K562 (cell line): Measurements from ENCODE around the gene ASB13. TPM values are rescaled to one million over a fixed set of nuclear protein-coding genes. Genes with fewer than 3 reads are reported as not detected.

Experiments used
- ATAC-seq: fragments of 200-7000 bp; cut with Tn5 transposase; 3 replicates; pipeline ENCODE4 v1.9.1; 2020; ENCODE audit warnings: moderate library complexity
- BruUV-seq: library from RNA; stranded (reverse); fragments of 400-500 nt; replicated peaks from 2 replicates; lab custom pipeline; 2021; lab: Mats Ljungman, UMichigan
- CTCF ChIA-PET: fragments of 300-600 bp; formaldehyde crosslinking; extraction: SDS; loops from one replicate; lab custom pipeline; 2021; ENCODE audit warnings: low intra/inter-chr PET ratio; lab: Yijun Ruan, JAX
- POLR2A ChIA-PET: fragments of 300-600, 350-650 bp; sonication (Branson Sonifier 250); formaldehyde crosslinking; extraction: SDS; loops from one replicate; lab custom pipeline; 2021; ENCODE audit warnings: antibody characterized with exemption, inconsistent platforms; lab: Yijun Ruan, JAX
- DNase-seq, 4 experiments: peaks; one replicate each; pipeline versions ENCODE4 v3.0.0 to v3.0.0-alpha.2; 2011 to 2018; ENCODE audit warnings: low spot score in 3 of 4, mixed read lengths in 3 of 4; ENCODE audit errors: extremely low read depth in 1 of 4
- FAIRE-seq: peaks from 2 replicates; lab custom pipeline; 2011; peaks lifted over from hg19 to GRCh38; lab: Jason Lieb, UNC
- H2AFZ ChIP-seq: 2 replicates; pipeline ENCODE4 v1.6.0; 2011; ENCODE audit warnings: low read depth, low read length, control low read depth, inconsistent platforms
- H3K27ac ChIP-seq: fragments of 200-600 bp; 3 replicates; pipeline ENCODE4 v1.8.0; 2011; ENCODE audit warnings: low read depth, mild to moderate bottlenecking, control low read depth, inconsistent platforms, low read length, moderate library complexity, mixed read lengths; ENCODE audit errors: extremely low read depth
- H3K27me3 ChIP-seq, 2 experiments: fragments of 300-600 bp in 1 of 2; 2 replicates in 1 of 2; 3 replicates in 1 of 2; pipeline versions ENCODE4 v1.6.0 to v1.8.0; 2011; ENCODE audit warnings: inconsistent platforms in 2 of 2, low read length in 2 of 2, mild to moderate bottlenecking in 1 of 2, mixed read lengths in 1 of 2, moderate library complexity in 1 of 2; ENCODE audit not compliant: control insufficient read depth in 2 of 2, insufficient read depth in 2 of 2
- H3K36me3 ChIP-seq: fragments of 300-600 bp; 3 replicates; pipeline ENCODE4 v1.8.0; 2011; ENCODE audit warnings: mild to moderate bottlenecking, low read length, inconsistent platforms; ENCODE audit not compliant: control insufficient read depth, insufficient read depth
- H3K4me1 ChIP-seq, 2 experiments: fragments of 200-600 bp in 1 of 2; replicated peaks in 1 of 2; 2 replicates in 1 of 2; 3 replicates in 1 of 2; pipeline versions ENCODE4 v1.5.1 to v1.8.0; 2011; ENCODE audit warnings: inconsistent platforms in 2 of 2, low read length in 2 of 2, mild to moderate bottlenecking in 1 of 2, mixed read lengths in 1 of 2, moderate library complexity in 1 of 2; ENCODE audit not compliant: control insufficient read depth in 2 of 2, insufficient read depth in 2 of 2
- H3K4me2 ChIP-seq: 2 replicates; pipeline ENCODE4 v1.6.1; 2011; ENCODE audit warnings: low read length, control low read depth, inconsistent platforms, mixed read lengths; ENCODE audit not compliant: insufficient read depth
- H3K4me3 ChIP-seq: fragments of 200-600 bp; sonication (generic), shearing (Covaris generic); 2 replicates; pipeline ENCODE4 v1.5.1; 2016; ENCODE audit warnings: control low read depth, inconsistent platforms
- H3K79me2 ChIP-seq: fragments of 200-600 bp; 3 replicates; pipeline ENCODE4 v1.8.0; 2011; ENCODE audit warnings: low read length, inconsistent platforms; ENCODE audit not compliant: control insufficient read depth, insufficient read depth
- H3K9ac ChIP-seq, 2 experiments: 2 replicates each; pipeline versions ENCODE4 v1.6.0 to v1.6.1; 2011; ENCODE audit warnings: low read depth in 2 of 2, low read length in 2 of 2, control low read depth in 1 of 2, inconsistent platforms in 1 of 2, mild to moderate bottlenecking in 1 of 2, mixed read lengths in 1 of 2; ENCODE audit not compliant: insufficient read depth in 1 of 2
- H3K9me1 ChIP-seq: one replicate; pipeline ENCODE4 v1.6.0; 2011; ENCODE audit warnings: inconsistent platforms, mild to moderate bottlenecking, low read length, moderate library complexity; ENCODE audit not compliant: control insufficient read depth, insufficient read depth
- H3K9me3 ChIP-seq: replicated peaks from 2 replicates; pipeline ENCODE4 v1.5.1; 2011; ENCODE audit warnings: low read depth, low read length, inconsistent platforms; ENCODE audit not compliant: control insufficient read depth, insufficient read depth
- H4K20me1 ChIP-seq: replicated peaks from 2 replicates; pipeline ENCODE4 v1.6.1; 2011; ENCODE audit warnings: low read length, inconsistent platforms, mixed read lengths; ENCODE audit not compliant: control insufficient read depth, insufficient read depth
- HMBOX1 ChIP-seq: sonication (generic); IDR thresholded peaks from 2 replicates; pipeline ENCODE4 v1.6.1; 2016
- ZNF282 ChIP-seq: sonication (generic); formaldehyde crosslinking; IDR thresholded peaks from 2 replicates; pipeline ENCODE4 v1.8.1; 2023; ENCODE audit warnings: missing genetic modification reagents
- ZNF551 ChIP-seq: fragments of 250-450 bp; sonication (Bioruptor Pico); IDR thresholded peaks from 2 replicates; pipeline ENCODE4 v1.5.0; 2021; ENCODE audit warnings: mild to moderate bottlenecking, moderate library complexity
- WGBS: fragments of 100-300 bp; shearing (Covaris generic); methylation state at CpG from one replicate; pipeline ENCODE4 v1.1.6; 2016; ENCODE audit warnings: low coverage, mixed read lengths; ENCODE audit not compliant: insufficient coverage; ENCODE audit errors: missing lambda C conversion rate; 5-methylcytosine and 5-hydroxymethylcytosine counted together
- in situ Hi-C: fragments of 300-500 bp; cut with MboI; formaldehyde crosslinking; loops from 4 replicates; pipeline ENCODE4 v1.15.0; 2018; ENCODE audit warnings: inconsistent platforms, mixed read lengths
- intact Hi-C: fragments of 100-400 bp; cut with micrococcal nuclease; formaldehyde crosslinking; loops from 2 replicates; pipeline ENCODE4 v1.14.2; 2022
- polyA plus RNA-seq, 8 experiments: library from polyadenylated mRNA; depleted of rRNA in 4 of 8; stranded (reverse) in 5 of 8; unstranded in 3 of 8; fragments of >200 nt; fragmentation: Nextera tagmentation in 2 of 8; fragmentation: Illumina TruSeq in 1 of 8; extraction: Ambion mirVana in 2 of 8; extraction: Trizol in 1 of 8; gene quantifications; 2 replicates each; pipeline versions ENCODE4 v1.2.1 to v1.2.3, GENCODE V29; 2011 to 2014; ENCODE audit warnings: inconsistent platforms in 1 of 8, missing spikeins in 1 of 8
- total RNA-seq, 7 experiments: library from RNA; depleted of rRNA in 6 of 7; stranded (reverse); fragments of >200 nt in 6 of 7; fragmentation: Illumina TruSeq in 2 of 7; extraction: Trizol in 2 of 7; gene quantifications; 2 replicates each; pipeline versions ENCODE4 v1.2.1 to v1.2.3, GENCODE V29; 2011 to 2021; ENCODE audit warnings: low replicate concordance in 1 of 7
- TF ChIP-seq, protein P1 (sequence below): fragments of 450-650 bp; formaldehyde crosslinking; conservative IDR thresholded peaks from 2 replicates; pipeline ENCODE4 v1.4.0; 2022; ENCODE audit warnings: mild to moderate bottlenecking, missing genetic modification characterization
- TF ChIP-seq, protein P2 (sequence below): fragments of 250-450 bp; sonication (Bioruptor Pico); IDR thresholded peaks from 2 replicates; pipeline ENCODE4 v1.8.0; 2022; ENCODE audit warnings: inconsistent platforms

Gene ASB13
- total and polyA plus RNA-seq, 9 of the 15 experiments (the other 6 are each of a cell fraction or from before 2014, with no cell fraction given), result 5.2 to 28.8 (median 16.9) TPM

GRCh38 chr10:5645944-5646617 is 20.3 kb downstream of the ASB13 start:
- no peaks in the 10 kb centered on the region for H3K9me1 ChIP-seq
- H3K4me2 ChIP-seq, result no peak overlapping the region
- no peak overlapping the region for H3K27ac ChIP-seq
- no peak overlapping the region for H3K9ac ChIP-seq
- no peak for FAIRE-seq
- 68% methylated on average over 18 of the region's 21 CpGs for WGBS
- no peak for DNase-seq
- H3K9me3 ChIP-seq, result no peaks in the 10 kb centered on the region
- ChIA-PET POLR2A (interaction anchor here (0.7 kb wide), 1 partner anchor 63 kb away, joined by 3 read pairs; no protein-coding TSS in a partner anchor), CTCF (no interaction called here)
- in situ Hi-C loops (no loop called here), intact Hi-C loops (no loop called here)
- H3K4me3 ChIP-seq, result no peak overlapping the region
- no peaks in the 10 kb centered on the region for H3K27me3 ChIP-seq
- peaks cover 0 to 8% of the 10 kb centered on the region in 2 experiments; a peak in 1 of 5 replicates for H3K4me1 ChIP-seq
- no peaks in the 10 kb centered on the region for H4K20me1 ChIP-seq
- peaks cover 26% of the 10 kb centered on the region; the same call in 1 of the 3 replicates for H3K36me3 ChIP-seq
- no TSS peak for BruUV-seq
- ATAC-seq, result no peak
- H3K79me2 ChIP-seq, result no peaks in the 10 kb centered on the region
- no peak overlapping the region for H2AFZ ChIP-seq
- TF ChIP-seq, protein P1, sequence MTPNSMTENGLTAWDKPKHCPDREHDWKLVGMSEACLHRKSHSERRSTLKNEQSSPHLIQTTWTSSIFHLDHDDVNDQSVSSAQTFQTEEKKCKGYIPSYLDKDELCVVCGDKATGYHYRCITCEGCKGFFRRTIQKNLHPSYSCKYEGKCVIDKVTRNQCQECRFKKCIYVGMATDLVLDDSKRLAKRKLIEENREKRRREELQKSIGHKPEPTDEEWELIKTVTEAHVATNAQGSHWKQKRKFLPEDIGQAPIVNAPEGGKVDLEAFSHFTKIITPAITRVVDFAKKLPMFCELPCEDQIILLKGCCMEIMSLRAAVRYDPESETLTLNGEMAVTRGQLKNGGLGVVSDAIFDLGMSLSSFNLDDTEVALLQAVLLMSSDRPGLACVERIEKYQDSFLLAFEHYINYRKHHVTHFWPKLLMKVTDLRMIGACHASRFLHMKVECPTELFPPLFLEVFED (CRISPR knock-in tag), result no peak
- TF ChIP-seq, protein P2, sequence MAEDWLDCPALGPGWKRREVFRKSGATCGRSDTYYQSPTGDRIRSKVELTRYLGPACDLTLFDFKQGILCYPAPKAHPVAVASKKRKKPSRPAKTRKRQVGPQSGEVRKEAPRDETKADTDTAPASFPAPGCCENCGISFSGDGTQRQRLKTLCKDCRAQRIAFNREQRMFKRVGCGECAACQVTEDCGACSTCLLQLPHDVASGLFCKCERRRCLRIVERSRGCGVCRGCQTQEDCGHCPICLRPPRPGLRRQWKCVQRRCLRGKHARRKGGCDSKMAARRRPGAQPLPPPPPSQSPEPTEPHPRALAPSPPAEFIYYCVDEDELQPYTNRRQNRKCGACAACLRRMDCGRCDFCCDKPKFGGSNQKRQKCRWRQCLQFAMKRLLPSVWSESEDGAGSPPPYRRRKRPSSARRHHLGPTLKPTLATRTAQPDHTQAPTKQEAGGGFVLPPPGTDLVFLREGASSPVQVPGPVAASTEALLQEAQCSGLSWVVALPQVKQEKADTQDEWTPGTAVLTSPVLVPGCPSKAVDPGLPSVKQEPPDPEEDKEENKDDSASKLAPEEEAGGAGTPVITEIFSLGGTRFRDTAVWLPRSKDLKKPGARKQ (CRISPR knock-in tag), result no peak
- no peak for TF ChIP-seq ZNF282 (CRISPR knock-in tag)
- no peak for TF ChIP-seq HMBOX1
- no peak for TF ChIP-seq ZNF551 (CRISPR knock-in tag)
